SK-N-DZ (cell line): ENCODE results near the gene MICAL2.

ENCODE experiments used
- DNase-seq: peaks from one replicate; pipeline ENCODE4 v3.0.0-alpha.2; 2015; ENCODE audit warnings: low spot score

The MICAL2 gene

GRCh38 chr11:12242966-12243365, 132.6 kb downstream of the MICAL2 start:
- DNase-seq = no peak

GRCh38 chr11:12243486-12243885, 133.1 kb downstream of the MICAL2 start:
- no peak for DNase-seq

- DNase-seq = no peak
Observed at GRCh38 chr11:12243911-12244550, 133.6 kb downstream of the MICAL2 start.

GRCh38 chr11:12245091-12245490, 134.7 kb downstream of the MICAL2 start:
- peak; percentile 39 for DNase-seq

GRCh38 chr11:12245549-12246016, 135.2 kb downstream of the MICAL2 start:
- no peak for DNase-seq

- peak; percentile 40 for DNase-seq
Observed at GRCh38 chr11:12246147-12246546, 135.8 kb downstream of the MICAL2 start.

GRCh38 chr11:12246989-12247388, 136.6 kb downstream of the MICAL2 start:
- DNase-seq = no peak

GRCh38 chr11:12247543-12248254, 137.3 kb downstream of the MICAL2 start:
- no peak for DNase-seq

GRCh38 chr11:12248330-12248729, 137.9 kb downstream of the MICAL2 start:
- DNase-seq = no peak

GRCh38 chr11:12249590-12250260, 139.3 kb downstream of the MICAL2 start:
- DNase-seq = peak; percentile 27

GRCh38 chr11:12251666-12252560, 141.5 kb downstream of the MICAL2 start:
- no peak for DNase-seq

GRCh38 chr11:12253843-12254281, 143.5 kb downstream of the MICAL2 start:
- no peak for DNase-seq

- no peak for DNase-seq
Observed at GRCh38 chr11:12258451-12258850, 148.1 kb downstream of the MICAL2 start.

- DNase-seq = no peak
Observed at GRCh38 chr11:12259956-12260355, 149.6 kb downstream of the MICAL2 start.

- DNase-seq = no peak
Observed at GRCh38 chr11:12260731-12261521, 150.5 kb downstream of the MICAL2 start.

GRCh38 chr11:12261551-12261950, 151.2 kb downstream of the MICAL2 start:
- no peak for DNase-seq

GRCh38 chr11:12263141-12263693, 152.8 kb downstream of the MICAL2 start:
- no peak for DNase-seq

- DNase-seq = no peak
Observed at GRCh38 chr11:12264361-12264760, 154.0 kb downstream of the MICAL2 start.

- no peak for DNase-seq
Observed at GRCh38 chr11:12266132-12266531, 155.7 kb downstream of the MICAL2 start.

- no peak for DNase-seq
Observed at GRCh38 chr11:12266943-12267342, 156.6 kb downstream of the MICAL2 start.
